Gastroesophageal sphincter (tissue), 4 donors: Measurements from ENCODE around the gene LRP1-AS. TPM values are rescaled to one million over a fixed set of nuclear protein-coding genes. Genes with fewer than 3 reads are reported as not detected.

Experiments used
- ATAC-seq: fragments of 150-250 bp; one replicate; pipeline ENCODE4 v1.9.1; 2016; ENCODE audit warnings: mild to moderate bottlenecking, moderate library complexity
- H3K27ac ChIP-seq, 4 donors: fragments of 200-600 bp; sonication (generic) in 3 of 4; 1 replicate in 3 of 4; 2 replicates in 1 of 4; pipeline ENCODE4 v1.5.1; 2016 to 2019
- H3K27me3 ChIP-seq: fragments of 200-600 bp; sonication (generic); one replicate; pipeline ENCODE4 v1.5.1; 2019
- H3K36me3 ChIP-seq, 2 donors: fragments of 200-600 bp; sonication (generic); one replicate each; pipeline ENCODE4 v1.5.1; 2019; ENCODE audit warnings: control low read depth in 1 of 2
- H3K4me1 ChIP-seq, 3 donors: fragments of 200-600 bp; sonication (generic); 1 replicate in 2 of 3; 2 replicates in 1 of 3; pipeline ENCODE4 v1.5.1; 2016 to 2019; ENCODE audit warnings: control low read depth in 2 of 3
- H3K4me3 ChIP-seq, 2 donors: fragments of 200-600 bp; sonication (generic); one replicate each; pipeline ENCODE4 v1.5.1; 2019; ENCODE audit warnings: mild to moderate bottlenecking in 1 of 2, moderate library complexity in 1 of 2
- H3K9me3 ChIP-seq, 3 donors: fragments of 200-600 bp; sonication (generic); one replicate each; pipeline ENCODE4 v1.5.1; 2017 to 2019; ENCODE audit warnings: control low read depth in 2 of 3
- EP300 ChIP-seq: sonication (generic); formaldehyde crosslinking; IDR thresholded peaks from one replicate; pipeline ENCODE4 v1.6.1; 2017; ENCODE audit warnings: antibody characterized with exemption, mild to moderate bottlenecking
- POLR2A ChIP-seq, 2 donors: fragments of 450-650 bp; IDR thresholded peaks; one replicate each; pipeline ENCODE4 v1.6.1; 2017; ENCODE audit warnings: antibody characterized with exemption in 2 of 2, mild to moderate bottlenecking in 2 of 2, moderate library complexity in 1 of 2
- POLR2AphosphoS5 ChIP-seq: sonication (generic); formaldehyde crosslinking; IDR thresholded peaks from one replicate; pipeline ENCODE4 v1.6.1; 2017; ENCODE audit warnings: antibody characterized with exemption
- WGBS, 2 donors: methylation state at CpG; one replicate each; pipeline ENCODE4 v1.1.5; 2018; ENCODE audit warnings: low coverage in 1 of 2; 5-methylcytosine and 5-hydroxymethylcytosine counted together
- total RNA-seq, 4 donors: library from RNA; depleted of rRNA; stranded (reverse); fragments of >200 nt; gene quantifications; one replicate each; pipeline ENCODE4 v1.1.0, GENCODE V29; 2016
- TF ChIP-seq, protein P1 (sequence below), 4 experiments: fragments of 200-600 bp in 2 of 4; fragments of 450-650 bp in 2 of 4; sonication (generic) in 1 of 4; IDR thresholded peaks; one replicate each; pipeline ENCODE4 v1.5.1; 2017 to 2019; ENCODE audit warnings: antibody characterized with exemption in 4 of 4, mild to moderate bottlenecking in 2 of 4, moderate library complexity in 2 of 4

Gene LRP1-AS
- total RNA-seq, 4 donors from 2014 or later, result not detected

DNA sequence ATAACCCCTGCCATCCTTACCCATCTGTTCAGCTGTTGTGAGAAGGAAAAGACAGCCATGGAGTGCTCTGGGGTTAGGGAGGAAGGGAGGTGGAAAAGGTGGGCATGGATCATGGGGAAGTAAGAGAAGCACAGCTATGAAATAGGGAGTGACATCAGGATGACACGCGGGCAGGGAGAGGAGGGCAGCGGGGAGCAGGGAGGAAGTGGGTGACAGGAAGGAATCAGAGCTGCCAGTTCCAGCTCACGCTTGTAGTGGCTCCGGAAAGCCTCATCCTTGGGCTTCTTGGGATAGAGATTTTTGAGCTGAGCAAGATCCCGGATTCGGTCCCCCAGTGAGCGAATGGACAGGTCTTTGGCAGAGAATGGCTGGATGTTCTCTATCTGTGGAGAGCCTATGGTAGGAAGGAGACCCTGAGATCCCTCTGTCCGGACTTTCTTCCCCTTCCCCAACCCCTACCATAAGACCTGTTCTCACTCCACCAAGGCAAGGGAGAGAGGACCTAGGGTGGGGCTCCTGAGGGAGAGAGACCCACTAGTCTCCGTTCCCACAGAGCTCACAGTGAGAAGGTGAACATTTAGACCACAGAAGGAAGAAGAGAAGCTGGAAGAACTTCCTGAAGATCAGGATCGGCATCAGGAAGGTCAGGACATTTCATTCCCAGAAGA, 48.2 kb downstream of the LRP1-AS start:
- 62 to 85% methylated on average over 4 to 8 of the region's 11 CpGs for WGBS, 2 donors

DNA sequence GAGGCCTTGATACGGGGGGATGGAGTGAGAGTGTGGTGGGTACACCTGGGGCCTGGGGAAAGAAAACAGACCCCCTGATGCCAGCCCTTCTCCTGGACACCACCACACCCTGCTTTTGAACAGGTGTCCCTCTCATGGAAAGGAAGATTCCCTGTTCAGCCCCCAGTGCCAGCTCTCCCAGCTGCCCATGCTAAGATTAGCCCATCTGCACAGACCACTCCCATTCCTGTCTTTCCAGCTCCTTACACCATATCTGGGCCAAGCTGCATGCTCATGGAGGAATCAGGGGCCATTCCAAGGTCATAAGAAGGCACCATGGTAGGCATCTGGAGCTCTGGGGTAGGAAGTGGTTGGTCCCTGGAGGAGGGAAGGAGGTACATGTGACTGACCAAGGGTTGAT, 48.9 kb downstream of the LRP1-AS start:
- Histone ChIP-seq H3K27me3 (no peaks in the 10 kb centered on the region), H3K27ac (peak overlapping the region in 1 of 4 donors; percentile 48), H3K4me1 (peaks cover 2 to 38% (median 11%) of the 10 kb centered on the region in 3 donors), H3K36me3 (peaks cover 0 to 94% of the 10 kb centered on the region in 2 donors), H3K9me3 (no peaks in the 10 kb centered on the region), H3K4me3 (no peak overlapping the region)
- ATAC-seq, result no peak
- TF ChIP-seq EP300, result no peak
- TF ChIP-seq POLR2AphosphoS5, result no peak
- no peak for TF ChIP-seq POLR2A (IDR thresholded peaks at IDR 0.05)
- 20% methylated on average over 1 of the region's 1 CpG; no CpG with 5 or more reads in 1 of the 2 donors for WGBS, 2 donors

More for the DNA sequence above, 48.2 kb downstream of the LRP1-AS start:
- H3K4me3 ChIP-seq, result no peak overlapping the region
- H3K27ac ChIP-seq, result peak overlapping the region in 2 of 4 donors; percentile 1 to 48
- H3K27me3 ChIP-seq, result no peaks in the 10 kb centered on the region
- TF ChIP-seq, protein P1, sequence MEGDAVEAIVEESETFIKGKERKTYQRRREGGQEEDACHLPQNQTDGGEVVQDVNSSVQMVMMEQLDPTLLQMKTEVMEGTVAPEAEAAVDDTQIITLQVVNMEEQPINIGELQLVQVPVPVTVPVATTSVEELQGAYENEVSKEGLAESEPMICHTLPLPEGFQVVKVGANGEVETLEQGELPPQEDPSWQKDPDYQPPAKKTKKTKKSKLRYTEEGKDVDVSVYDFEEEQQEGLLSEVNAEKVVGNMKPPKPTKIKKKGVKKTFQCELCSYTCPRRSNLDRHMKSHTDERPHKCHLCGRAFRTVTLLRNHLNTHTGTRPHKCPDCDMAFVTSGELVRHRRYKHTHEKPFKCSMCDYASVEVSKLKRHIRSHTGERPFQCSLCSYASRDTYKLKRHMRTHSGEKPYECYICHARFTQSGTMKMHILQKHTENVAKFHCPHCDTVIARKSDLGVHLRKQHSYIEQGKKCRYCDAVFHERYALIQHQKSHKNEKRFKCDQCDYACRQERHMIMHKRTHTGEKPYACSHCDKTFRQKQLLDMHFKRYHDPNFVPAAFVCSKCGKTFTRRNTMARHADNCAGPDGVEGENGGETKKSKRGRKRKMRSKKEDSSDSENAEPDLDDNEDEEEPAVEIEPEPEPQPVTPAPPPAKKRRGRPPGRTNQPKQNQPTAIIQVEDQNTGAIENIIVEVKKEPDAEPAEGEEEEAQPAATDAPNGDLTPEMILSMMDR (IDR thresholded peaks at IDR 0.05), result no peak
- TF ChIP-seq EP300 (no peak), POLR2AphosphoS5 (no peak), POLR2A (IDR thresholded peaks at IDR 0.05) (no peak)
- no peak for ATAC-seq
- H3K9me3 ChIP-seq, result no peaks in the 10 kb centered on the region
- H3K36me3 ChIP-seq, result peaks cover 0 to 97% of the 10 kb centered on the region in 2 donors
- H3K4me1 ChIP-seq, result peaks cover 0 to 31% (median 4%) of the 10 kb centered on the region in 3 donors

DNA sequence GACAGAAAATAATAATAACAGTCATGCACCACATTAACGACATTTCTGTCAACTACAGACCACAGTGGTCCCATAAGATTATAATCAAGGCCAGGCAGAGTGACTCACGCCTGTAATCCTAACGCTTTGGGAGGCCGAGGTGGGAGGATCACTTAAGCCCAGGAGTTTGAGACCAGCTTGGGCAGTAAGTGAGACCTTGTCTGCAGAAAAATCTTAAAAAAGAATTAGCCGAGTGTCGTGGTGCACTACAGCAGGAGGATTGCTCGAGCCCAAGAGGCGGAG, 49.9 kb downstream of the LRP1-AS start:
- ATAC-seq, result no peak
- 83 to 93% methylated on average over 5 to 8 of the region's 8 CpGs for WGBS, 2 donors
- no peaks in the 10 kb centered on the region for H3K27me3 ChIP-seq
- peaks cover 0 to 94% of the 10 kb centered on the region in 2 donors for H3K36me3 ChIP-seq
- H3K4me3 ChIP-seq, result no peak overlapping the region
- H3K4me1 ChIP-seq, result peaks cover 5 to 46% (median 21%) of the 10 kb centered on the region in 3 donors
- no peak for TF ChIP-seq POLR2A (IDR thresholded peaks at IDR 0.05)
- TF ChIP-seq, protein P1 (IDR thresholded peaks at IDR 0.05), result no peak
- no peaks in the 10 kb centered on the region for H3K9me3 ChIP-seq
- H3K27ac ChIP-seq, result peak overlapping the region in 1 of 4 donors; percentile 21

DNA sequence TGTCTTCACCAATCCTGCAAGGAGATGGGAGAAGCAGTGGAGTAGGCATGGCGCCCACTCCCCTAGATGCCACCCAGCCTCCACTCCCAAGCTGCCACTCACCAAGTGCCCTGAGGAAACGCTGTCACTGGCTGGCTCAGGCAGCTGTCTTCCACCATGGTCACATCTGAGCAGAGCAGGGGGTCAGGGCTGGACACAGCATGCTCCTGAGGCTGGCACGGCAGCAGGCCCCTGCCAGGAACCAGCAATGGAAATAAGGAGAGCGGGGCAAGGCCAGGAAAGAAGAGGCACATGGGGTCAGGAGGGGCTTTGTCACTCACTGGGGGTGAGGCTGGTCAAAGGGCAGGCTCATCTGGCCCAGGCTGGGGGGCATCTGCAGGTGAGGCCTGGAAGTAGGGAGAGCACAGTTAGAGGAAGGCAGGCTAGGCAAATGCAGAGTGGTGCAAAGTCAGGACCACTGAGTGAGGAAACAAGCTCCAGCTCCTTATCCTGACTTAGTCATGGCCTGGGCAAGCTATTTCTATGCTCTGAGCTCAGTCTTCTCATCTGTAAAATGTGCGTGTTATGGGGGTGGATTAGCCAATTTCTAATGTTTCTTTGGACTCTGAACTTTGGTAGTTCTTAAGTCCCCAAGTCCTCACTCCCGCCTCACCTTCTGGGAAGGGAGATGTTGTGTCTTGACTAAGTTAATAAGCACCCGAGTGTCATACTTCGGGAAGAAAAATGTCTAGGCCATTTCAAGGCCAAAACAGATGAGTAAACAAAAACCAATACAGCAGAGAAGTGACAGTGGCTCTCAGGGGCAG, 50.5 kb downstream of the LRP1-AS start:
- 82 to 100% methylated on average over 1 to 8 of the region's 8 CpGs for WGBS, 2 donors
- peaks cover 0 to 94% of the 10 kb centered on the region in 2 donors for H3K36me3 ChIP-seq
- H3K4me3 ChIP-seq, result no peak overlapping the region
- H3K27me3 ChIP-seq, result no peaks in the 10 kb centered on the region
- H3K9me3 ChIP-seq, result no peaks in the 10 kb centered on the region
- H3K4me1 ChIP-seq, result peaks cover 5 to 46% (median 26%) of the 10 kb centered on the region in 3 donors
- peak overlapping the region in 3 of 4 donors; percentile 21 to 100 (median 42) for H3K27ac ChIP-seq
- ATAC-seq, result no peak
- TF ChIP-seq, protein P1 (IDR thresholded peaks at IDR 0.05), result no peak
- TF ChIP-seq EP300 (no peak), POLR2A (IDR thresholded peaks at IDR 0.05) (no peak), POLR2AphosphoS5 (no peak)

DNA sequence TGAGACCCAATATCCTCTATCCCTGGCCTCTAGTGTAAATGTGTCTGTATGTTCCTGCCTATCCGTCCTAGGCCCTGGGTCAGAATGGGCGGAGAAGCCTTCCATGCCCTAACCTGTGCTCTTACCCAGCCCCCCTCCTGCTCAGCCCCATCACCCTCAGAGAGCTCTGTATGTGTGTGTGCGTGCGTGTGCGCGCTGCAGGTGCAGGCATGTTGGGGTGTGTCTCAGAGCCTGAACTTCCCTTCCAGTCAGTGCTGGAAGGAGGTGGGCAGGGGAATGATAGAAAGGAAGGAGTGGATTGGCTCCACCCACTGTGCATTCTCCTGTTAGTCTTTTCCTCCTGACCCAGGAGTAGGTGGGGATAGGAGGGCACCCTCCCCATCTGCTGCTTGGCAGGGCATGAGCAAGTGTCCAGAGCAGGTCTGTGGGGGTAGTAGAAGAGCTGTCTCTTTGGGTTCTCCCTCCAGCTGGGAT, 51.3 kb downstream of the LRP1-AS start:
- Histone ChIP-seq H3K4me3 (no peak overlapping the region), H3K9me3 (no peaks in the 10 kb centered on the region), H3K27ac (peak overlapping the region in 3 of 4 donors; percentile 21 to 100 (median 42)), H3K27me3 (no peaks in the 10 kb centered on the region), H3K4me1 (peaks cover 5 to 54% (median 35%) of the 10 kb centered on the region in 3 donors), H3K36me3 (peaks cover 0 to 94% of the 10 kb centered on the region in 2 donors)
- ATAC-seq, result no peak
- WGBS, 2 donors, result 87% methylated on average over 4 of the region's 6 CpGs; no CpG with 5 or more reads in 1 of the 2 donors
- TF ChIP-seq, protein P1 (IDR thresholded peaks at IDR 0.05), result no peak
- TF ChIP-seq POLR2AphosphoS5, result no peak
- TF ChIP-seq POLR2A (IDR thresholded peaks at IDR 0.05), result peak in 1 of 2 donors; percentile 14
- no peak for TF ChIP-seq EP300
